ENCODE data around the gene ZNF385B. TPM values are rescaled to one million over a fixed set of nuclear protein-coding genes. Genes with fewer than 3 reads are reported as not detected.
A peak's percentile ranks its signal among the peaks of the same experiment; 100 is the strongest.

The ZNF385B gene
- total and polyA plus RNA-seq, 3 donors from 2014 or later = 28.1 to 40.3 (median 37.4) TPM

DNA sequence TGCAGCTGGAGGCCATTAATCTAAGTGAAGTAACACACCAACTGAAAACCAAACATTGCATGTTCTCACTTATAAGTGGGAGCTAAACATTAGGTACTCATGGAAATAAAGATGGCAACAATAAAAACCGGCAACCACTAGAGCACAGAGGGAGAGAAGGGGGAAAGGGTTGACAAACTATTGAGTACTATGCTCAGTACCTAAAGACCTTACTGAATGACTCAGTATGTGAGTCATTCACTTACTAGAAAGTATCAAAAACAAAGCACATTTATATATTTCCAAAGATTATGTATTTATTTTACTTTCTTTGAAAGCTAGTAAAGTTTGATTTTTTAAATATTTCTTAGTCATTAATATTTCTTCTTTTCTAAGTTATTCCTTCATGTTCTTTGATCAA lies 48.9 kb downstream of the ZNF385B start:
- intact Hi-C loops (cut with DNase I; ENCODE audit: low total_unique reads) = no loop called here
- H3K4me1 ChIP-seq = no peaks in the 10 kb centered on the region
- H3K9me3 ChIP-seq = no peaks in the 10 kb centered on the region
- no peaks in the 10 kb centered on the region for H3K27me3 ChIP-seq
- H3K36me3 ChIP-seq (ENCODE audit: low read depth, missing control alignments) = no peaks in the 10 kb centered on the region
- H3K27ac ChIP-seq = no peak overlapping the region
- no peak for DNase-seq
- H3K4me3 ChIP-seq = no peak overlapping the region
- 89 to 97% methylated on average over 1 of the region's 1 CpG for WGBS, 2 donors
- no peak for TF ChIP-seq POLR2A (IDR thresholded peaks at IDR 0.05)
- TF ChIP-seq, protein P1, sequence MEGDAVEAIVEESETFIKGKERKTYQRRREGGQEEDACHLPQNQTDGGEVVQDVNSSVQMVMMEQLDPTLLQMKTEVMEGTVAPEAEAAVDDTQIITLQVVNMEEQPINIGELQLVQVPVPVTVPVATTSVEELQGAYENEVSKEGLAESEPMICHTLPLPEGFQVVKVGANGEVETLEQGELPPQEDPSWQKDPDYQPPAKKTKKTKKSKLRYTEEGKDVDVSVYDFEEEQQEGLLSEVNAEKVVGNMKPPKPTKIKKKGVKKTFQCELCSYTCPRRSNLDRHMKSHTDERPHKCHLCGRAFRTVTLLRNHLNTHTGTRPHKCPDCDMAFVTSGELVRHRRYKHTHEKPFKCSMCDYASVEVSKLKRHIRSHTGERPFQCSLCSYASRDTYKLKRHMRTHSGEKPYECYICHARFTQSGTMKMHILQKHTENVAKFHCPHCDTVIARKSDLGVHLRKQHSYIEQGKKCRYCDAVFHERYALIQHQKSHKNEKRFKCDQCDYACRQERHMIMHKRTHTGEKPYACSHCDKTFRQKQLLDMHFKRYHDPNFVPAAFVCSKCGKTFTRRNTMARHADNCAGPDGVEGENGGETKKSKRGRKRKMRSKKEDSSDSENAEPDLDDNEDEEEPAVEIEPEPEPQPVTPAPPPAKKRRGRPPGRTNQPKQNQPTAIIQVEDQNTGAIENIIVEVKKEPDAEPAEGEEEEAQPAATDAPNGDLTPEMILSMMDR (IDR thresholded peaks at IDR 0.05) = no peak

DNA sequence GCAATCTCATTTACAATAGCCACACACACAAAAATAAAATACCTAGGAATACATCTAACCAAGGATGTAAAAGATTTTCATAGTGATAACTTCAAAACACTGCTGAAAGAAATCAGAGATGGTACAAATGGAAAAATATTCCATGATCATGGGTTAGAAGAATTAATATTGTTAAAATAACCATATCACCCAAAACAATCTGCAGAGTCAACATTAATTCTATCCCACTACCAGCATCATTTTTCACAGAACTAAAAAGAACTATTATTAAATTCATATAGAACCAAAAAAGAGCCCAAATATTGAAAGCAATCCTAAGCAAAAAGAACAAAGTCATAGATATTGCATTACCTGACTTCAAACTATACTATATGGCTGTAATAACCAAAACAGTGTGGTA lies 50.4 kb downstream of the ZNF385B start:
- H3K9me3 ChIP-seq = no peaks in the 10 kb centered on the region
- H3K27ac ChIP-seq = no peak overlapping the region
- H3K4me1 ChIP-seq = no peaks in the 10 kb centered on the region
- TF ChIP-seq POLR2A (IDR thresholded peaks at IDR 0.05) = no peak
- TF ChIP-seq, protein P1 (IDR thresholded peaks at IDR 0.05) = no peak
- intact Hi-C loops (cut with DNase I; ENCODE audit: low total_unique reads) = no loop called here
- no peaks in the 10 kb centered on the region for H3K27me3 ChIP-seq
- no peak for DNase-seq
- H3K4me3 ChIP-seq = no peak overlapping the region
- H3K36me3 ChIP-seq (ENCODE audit: low read depth, missing control alignments) = no peaks in the 10 kb centered on the region

DNA sequence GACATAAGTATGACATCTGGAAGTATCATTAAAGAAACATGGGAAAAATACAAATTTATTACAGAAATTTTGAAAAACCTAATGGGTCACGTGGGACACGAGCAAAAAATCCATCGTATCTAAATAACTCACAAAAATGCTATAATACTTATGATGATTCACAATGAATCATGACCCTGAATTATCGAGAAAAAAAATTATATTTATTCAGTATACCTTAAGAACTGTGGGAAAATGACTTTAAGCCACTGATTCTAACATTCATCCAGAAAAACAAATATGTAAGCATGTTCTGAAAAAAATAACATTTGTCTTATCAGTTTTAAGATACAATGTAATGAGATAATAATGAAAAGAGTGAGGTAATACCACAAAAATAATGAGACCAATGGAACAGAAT lies 51.8 kb downstream of the ZNF385B start:
- Histone ChIP-seq H3K27me3 (no peaks in the 10 kb centered on the region), H3K4me3 (no peak overlapping the region), H3K36me3 (ENCODE audit: low read depth, missing control alignments) (no peaks in the 10 kb centered on the region), H3K4me1 (no peaks in the 10 kb centered on the region), H3K27ac (peak overlapping the region in 1 of 2 donors; percentile 66), H3K9me3 (no peaks in the 10 kb centered on the region)
- intact Hi-C loops (cut with DNase I; ENCODE audit: low total_unique reads) = no loop called here
- 86 to 93% methylated on average over 4 of the region's 4 CpGs for WGBS, 2 donors
- no peak for TF ChIP-seq POLR2A (IDR thresholded peaks at IDR 0.05)
- TF ChIP-seq, protein P1 (IDR thresholded peaks at IDR 0.05) = no peak
- no peak for DNase-seq

DNA sequence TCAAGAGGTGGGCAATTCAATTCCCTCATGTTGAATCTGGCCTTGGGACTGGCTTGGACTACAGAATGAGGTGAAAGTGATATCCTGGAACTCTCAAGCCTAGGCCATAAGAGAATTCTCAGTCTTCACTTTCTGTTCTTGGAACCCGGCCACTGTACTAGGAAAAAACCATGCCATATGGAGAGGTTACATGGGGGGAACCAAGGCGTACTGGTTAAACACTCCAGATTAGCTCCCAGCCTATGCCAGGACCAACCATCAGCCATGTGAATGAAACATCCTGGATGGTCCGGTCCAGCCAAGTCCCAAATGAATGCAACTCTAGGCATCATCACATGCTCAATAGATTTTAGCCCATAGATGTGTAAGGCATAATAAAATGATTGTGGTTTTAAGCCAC lies 56.4 kb downstream of the ZNF385B start:
- no peaks in the 10 kb centered on the region for H3K36me3 ChIP-seq (ENCODE audit: low read depth, missing control alignments)
- no peak overlapping the region for H3K4me3 ChIP-seq
- TF ChIP-seq, protein P1 (IDR thresholded peaks at IDR 0.05) = no peak
- TF ChIP-seq POLR2A (IDR thresholded peaks at IDR 0.05) = no peak
- WGBS, 2 donors = 70 to 81% methylated on average over 3 of the region's 3 CpGs
- no peaks in the 10 kb centered on the region for H3K9me3 ChIP-seq
- DNase-seq = no peak
- no peak overlapping the region for H3K27ac ChIP-seq
- H3K27me3 ChIP-seq = no peaks in the 10 kb centered on the region
- H3K4me1 ChIP-seq = no peaks in the 10 kb centered on the region
- intact Hi-C loops (cut with DNase I; ENCODE audit: low total_unique reads) = no loop called here

DNA sequence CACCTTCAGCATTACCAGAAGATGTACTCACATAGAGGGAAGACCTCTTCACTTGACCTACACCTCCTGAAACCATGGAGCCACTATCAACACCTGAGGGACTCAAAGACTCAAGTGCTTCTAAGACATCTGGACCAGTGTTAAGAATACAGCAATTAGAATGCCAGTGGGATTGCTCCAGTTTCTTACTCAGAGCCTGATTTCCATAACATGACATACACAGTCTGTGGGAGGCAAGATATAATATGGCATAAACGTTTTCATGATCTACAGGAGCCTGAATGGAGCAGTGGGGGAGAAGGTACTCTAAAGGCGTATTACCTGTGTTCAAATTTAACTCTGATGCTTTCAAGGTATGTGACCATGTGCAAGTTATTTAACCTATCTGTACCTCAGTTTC lies 57.2 kb downstream of the ZNF385B start:
- no peak for DNase-seq
- Histone ChIP-seq H3K4me1 (no peaks in the 10 kb centered on the region), H3K36me3 (ENCODE audit: low read depth, missing control alignments) (no peaks in the 10 kb centered on the region), H3K27ac (peak overlapping the region in 1 of 2 donors; percentile 36), H3K9me3 (no peaks in the 10 kb centered on the region), H3K27me3 (no peaks in the 10 kb centered on the region), H3K4me3 (no peak overlapping the region)
- intact Hi-C loops (cut with DNase I; ENCODE audit: low total_unique reads) = no loop called here
- WGBS, 2 donors = 59 to 64% methylated on average over 2 of the region's 2 CpGs
- TF ChIP-seq POLR2A (IDR thresholded peaks at IDR 0.05) = no peak
- TF ChIP-seq, protein P1 (IDR thresholded peaks at IDR 0.05) = no peak
